IPS-11a (cell line): ENCODE data around the gene WASF3.

Experiments used
- H3K4me3 ChIP-seq: one replicate; pipeline ENCODE4 v1.5.1; 2013; ENCODE audit warnings: low read depth, low read length, control low read depth

WASF3 gene

DNA sequence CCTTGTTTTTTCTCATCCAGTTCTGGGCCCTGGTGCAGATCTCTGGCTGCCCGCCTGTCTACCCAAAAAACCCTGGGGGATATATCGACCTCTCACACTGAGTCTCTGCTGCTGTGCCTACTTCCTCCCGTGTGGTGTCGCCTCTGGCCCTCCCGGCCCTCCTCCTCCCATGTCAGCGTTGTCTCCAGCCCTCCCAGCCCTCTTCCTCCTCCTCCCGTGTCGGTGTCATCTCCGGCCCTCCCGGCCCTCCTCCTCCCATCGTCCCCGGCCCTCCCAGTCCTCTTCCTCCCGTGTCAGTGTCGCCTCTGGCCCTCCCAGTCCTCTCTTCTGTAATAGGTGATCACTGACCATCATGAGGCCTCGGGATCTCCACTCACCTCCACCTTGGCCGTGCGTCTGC is 121.3 kb downstream of the WASF3 start:
- H3K4me3 ChIP-seq, result no peak overlapping the region

DNA sequence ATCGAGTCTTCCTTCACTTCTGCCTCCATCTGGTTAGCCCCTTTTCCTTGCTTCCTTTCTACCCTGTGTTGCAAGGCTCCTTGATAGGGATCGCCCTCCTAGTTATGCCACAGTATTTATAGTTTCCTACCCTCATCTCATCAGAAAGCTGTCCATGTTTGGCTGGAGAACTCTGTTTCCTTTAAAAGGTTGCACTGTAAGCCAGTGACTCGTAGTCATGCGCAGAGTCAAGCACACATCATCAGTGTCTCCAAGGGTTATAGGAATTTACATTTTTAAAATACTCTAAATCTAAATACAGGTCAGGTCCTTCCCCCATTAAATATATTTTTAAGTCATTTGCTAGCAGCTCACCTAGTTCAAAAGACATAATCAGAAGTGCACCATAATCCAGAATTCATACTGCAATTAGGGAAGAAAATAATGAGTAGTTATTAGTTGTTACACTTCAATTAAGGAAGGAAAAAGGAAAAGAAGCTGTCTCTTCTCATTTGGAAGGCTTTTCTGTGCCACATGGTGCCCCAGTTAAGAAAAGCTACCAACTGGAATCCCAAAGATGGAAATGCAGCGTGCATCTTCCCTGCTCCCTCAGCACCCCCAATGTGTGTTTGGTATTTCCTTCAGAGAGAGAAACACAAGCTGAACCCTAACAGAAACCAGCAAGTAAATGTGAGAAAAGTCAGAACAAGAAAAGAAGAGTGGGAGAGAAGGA is 122.1 kb downstream of the WASF3 start:
- H3K4me3 ChIP-seq, result no peak overlapping the region

DNA sequence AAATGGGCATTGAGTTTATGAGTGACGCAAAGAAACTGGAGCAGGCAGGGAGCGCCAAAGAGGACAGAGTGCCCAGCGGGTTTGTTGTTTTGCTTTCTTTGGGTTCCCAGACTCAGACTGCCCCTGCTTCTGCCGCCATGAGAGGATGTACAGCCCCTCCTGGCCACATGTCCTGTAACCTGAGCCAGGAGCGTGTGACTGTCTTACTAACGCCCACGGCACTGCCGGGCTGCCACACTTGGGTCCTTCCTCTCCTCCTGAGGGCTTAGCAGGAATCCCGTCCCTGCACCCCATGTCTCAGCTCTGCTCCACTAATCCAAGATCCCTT is 122.6 kb downstream of the WASF3 start:
- no peak overlapping the region for H3K4me3 ChIP-seq

DNA sequence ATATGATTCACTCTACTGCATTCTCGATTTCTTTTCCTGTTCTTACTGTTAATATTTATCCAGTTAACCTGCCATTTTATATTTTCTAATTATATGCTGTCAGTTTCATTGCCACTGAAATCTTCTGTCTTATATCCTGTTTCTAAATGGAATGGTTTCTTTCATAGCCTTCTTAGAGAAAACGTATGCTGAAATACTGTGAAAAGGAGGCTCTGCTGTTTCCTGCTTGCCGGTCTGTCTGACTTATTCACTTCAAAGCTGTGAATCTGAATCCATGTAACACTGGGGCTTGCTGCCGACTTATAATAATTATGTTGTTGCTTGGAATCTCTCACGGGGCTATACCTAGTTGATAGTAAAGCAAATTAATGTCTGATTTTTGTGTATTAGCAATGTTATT is 123.1 kb downstream of the WASF3 start:
- no peak overlapping the region for H3K4me3 ChIP-seq

DNA sequence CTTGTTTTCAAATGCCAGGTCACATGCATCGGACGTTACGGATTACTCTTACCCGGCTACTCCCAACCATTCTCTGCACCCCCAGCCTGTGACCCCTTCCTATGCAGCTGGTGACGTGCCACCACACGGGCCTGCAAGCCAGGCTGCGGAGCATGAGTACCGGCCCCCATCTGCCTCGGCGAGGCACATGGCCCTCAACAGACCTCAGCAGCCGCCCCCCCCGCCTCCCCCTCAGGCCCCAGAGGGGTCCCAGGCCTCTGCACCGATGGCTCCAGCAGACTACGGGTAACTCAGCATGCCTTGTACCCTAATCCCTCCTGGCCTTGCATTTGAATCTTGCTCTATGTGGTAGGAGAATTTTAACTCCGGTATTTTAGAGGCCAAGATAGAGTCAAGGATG is 123.6 kb downstream of the WASF3 start:
- no peak overlapping the region for H3K4me3 ChIP-seq

DNA sequence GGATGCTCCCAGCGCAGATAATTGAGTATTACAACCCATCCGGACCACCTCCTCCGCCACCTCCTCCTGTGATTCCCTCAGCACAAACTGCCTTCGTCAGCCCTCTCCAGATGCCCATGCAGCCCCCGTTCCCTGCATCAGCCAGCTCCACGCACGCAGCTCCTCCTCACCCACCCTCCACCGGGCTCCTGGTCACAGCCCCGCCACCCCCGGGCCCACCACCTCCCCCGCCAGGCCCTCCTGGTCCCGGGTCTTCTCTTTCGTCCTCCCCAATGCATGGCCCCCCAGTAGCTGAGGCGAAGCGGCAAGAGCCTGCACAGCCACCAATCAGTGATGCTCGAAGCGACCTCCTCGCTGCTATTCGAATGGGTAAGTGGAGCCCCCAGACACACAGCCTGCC is 125.1 kb downstream of the WASF3 start:
- H3K4me3 ChIP-seq, result no peak overlapping the region

DNA sequence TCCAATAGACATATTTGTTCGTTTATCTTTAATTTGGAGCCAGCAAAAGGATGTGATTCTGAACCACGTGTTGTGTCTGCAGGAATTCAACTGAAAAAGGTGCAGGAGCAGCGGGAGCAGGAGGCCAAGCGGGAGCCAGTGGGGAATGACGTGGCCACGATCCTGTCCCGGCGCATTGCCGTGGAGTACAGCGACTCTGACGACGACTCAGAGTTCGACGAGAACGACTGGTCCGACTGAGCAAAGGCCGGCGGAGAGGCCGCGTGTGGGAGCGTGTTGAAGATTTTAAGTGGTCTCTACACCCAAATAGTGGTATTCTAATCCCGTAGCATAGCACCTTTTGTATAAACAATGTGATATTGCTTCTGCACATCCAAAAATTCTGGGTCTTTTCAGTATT is 128.1 kb downstream of the WASF3 start:
- H3K4me3 ChIP-seq, result no peak overlapping the region

DNA sequence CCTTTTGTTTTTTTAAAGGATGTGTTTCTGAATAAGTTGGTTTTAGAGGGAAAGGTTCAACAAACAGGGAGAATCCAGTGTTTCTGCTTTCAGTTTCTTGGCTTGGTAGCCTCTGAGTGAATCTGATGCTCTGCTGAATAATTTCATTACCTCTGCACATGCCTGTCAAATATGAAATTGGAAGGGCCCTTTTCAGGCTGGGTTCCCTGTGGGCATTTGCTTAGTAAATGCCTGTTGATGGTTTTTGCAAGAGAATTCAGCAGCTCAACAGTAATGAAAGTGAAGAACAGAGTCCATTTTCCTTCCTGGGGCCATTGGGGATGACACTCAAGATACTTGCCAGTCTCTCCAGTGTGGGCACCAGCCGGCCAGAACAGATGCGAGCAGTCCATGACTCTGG is 128.8 kb downstream of the WASF3 start:
- no peak overlapping the region for H3K4me3 ChIP-seq

DNA sequence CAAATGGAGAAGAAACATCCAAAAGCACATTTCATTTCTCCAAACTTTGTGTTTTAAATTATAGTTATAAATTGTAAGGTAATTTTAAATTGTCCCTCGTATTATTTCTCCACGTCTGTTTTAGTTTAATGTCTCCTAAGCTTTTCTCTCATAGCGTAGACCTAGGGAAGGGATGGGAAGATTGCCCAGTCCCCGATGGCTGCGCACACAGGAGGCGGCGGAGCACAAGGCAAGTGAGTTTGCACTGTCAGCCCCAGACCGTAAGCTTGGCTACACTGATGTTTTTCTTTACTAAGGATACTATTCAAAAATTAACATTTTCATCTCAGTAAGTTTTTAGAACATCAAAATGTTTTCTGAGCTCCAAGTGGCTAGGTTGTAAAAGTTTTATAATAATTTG is 130.8 kb downstream of the WASF3 start:
- no peak overlapping the region for H3K4me3 ChIP-seq

DNA sequence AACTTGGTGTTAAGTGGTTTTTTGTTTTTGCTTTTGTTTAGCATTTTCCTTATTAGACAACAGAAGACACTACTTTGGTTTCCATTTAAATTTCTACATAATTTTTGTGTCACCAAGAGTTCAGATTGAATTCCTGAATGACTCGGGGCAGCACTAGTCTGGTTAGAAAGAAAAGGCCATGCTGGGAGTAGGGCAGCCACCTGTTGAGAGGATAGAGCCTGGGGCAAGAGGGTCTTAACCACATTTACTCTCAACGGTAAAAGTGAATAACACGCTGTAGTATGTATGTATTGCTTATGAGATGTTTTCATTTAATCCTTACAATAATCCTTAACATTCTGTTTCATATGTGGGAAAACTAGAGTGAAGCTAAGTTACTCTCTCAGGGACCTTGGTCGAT is 131.5 kb downstream of the WASF3 start:
- H3K4me3 ChIP-seq, result no peak overlapping the region

DNA sequence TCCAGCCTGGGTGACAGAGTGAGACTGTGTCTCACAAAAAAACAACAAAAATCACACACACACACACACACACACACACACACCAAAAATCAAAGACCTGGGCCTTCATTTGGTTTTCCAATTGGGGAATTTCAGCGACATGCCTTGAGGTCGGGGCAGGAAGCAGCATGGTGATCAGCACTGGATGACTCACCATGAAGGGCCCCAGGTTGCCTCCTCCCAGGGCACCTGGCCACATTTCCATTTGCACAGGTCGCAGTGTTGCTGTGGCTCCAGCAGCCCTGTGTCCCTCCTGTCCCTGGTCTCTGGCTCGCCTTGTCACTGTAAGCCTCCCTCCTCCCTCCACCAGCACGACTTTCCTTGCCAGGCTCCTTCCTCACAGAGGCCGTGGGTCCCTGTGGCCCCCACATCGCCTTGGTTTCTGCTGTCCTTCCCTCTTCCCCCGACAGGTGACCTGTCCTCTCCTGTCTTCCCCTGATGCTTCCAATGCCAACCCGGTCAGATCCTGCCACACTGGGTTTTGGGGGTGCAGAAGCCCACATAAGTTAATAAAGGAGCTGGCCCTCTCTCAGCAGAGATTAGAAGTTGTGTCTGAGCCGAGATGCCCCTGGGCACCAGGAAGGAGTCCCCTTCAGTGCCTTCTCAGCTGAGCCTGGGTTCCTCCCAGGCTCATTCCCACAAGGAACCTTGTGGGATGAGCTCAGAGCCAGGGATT is 136.4 kb downstream of the WASF3 start:
- no peak overlapping the region for H3K4me3 ChIP-seq

DNA sequence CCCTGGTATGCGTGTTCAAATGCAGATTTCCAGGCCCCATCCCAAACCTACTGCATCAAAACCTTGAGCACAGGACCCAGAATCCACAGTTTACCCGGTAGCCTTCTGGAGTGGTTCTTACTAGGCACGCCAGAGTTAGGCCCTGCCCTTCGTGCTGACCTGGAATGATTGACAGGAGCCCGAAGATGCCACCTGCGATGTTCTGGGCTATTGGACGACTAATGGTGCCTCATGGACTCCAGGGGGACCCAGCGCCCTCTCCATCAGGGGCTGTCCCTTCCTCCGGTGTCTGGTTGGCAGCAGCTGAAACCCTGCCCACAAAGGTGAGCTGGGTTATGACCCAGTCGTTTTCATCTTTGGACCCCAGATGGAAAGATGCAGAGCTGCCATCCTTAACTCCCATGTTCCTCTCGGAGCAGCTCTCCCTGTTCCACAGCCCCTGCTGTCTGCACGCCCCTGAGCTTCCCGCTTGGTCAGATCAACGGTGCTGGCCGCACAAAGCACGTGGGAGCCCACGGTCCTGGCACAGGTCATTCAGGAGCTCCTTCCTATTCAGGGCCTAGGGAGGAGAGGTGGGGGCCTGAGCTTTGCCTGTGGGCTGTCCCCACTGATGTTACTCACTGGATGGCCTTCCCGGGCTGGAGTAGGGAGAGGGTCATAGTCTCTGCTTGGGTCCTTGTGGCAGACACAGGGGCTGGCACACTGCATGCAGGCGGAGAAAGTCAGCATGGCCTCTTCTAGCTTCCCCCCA is 137.3 kb downstream of the WASF3 start:
- H3K4me3 ChIP-seq, result no peak overlapping the region

DNA sequence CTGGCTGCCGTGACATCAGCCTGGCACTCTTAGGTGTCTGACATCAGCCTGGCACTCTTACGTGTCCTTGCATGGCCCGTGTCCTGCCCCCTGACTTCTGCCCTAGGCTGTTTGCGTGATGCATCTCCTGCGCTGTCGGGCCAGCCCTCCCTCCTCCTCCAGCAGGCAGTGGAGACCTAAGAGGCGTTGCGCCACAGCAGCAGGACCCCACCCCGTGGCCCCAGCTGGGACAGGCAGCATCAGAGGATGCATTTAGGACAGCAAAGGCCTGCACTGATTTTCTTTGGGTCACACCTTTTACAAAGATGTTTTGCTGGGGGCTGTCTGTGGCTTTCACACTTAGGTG is 137.8 kb downstream of the WASF3 start:
- H3K4me3 ChIP-seq, result no peak overlapping the region

DNA sequence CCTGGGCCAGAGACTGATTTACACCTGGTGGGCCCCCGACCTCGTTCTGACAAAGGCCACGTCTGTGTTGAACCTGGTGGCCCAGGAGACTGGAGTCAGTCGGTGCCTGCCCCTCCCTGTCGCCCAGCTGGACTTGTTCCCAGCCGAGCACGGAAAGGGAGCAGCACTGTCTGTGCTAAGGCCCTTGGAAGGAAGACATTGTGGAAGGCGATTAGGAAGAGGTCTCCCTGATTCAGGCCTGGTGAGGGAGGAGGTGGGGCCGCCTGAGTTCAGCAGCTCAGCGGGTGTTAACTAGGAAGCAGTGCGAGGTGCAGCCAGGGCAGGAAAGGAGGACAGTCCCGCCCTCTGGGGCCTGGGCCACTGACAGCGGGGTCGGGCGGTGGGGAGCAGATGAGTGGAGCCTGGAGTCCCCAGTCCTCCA is 138.4 kb downstream of the WASF3 start:
- H3K4me3 ChIP-seq, result no peak overlapping the region

DNA sequence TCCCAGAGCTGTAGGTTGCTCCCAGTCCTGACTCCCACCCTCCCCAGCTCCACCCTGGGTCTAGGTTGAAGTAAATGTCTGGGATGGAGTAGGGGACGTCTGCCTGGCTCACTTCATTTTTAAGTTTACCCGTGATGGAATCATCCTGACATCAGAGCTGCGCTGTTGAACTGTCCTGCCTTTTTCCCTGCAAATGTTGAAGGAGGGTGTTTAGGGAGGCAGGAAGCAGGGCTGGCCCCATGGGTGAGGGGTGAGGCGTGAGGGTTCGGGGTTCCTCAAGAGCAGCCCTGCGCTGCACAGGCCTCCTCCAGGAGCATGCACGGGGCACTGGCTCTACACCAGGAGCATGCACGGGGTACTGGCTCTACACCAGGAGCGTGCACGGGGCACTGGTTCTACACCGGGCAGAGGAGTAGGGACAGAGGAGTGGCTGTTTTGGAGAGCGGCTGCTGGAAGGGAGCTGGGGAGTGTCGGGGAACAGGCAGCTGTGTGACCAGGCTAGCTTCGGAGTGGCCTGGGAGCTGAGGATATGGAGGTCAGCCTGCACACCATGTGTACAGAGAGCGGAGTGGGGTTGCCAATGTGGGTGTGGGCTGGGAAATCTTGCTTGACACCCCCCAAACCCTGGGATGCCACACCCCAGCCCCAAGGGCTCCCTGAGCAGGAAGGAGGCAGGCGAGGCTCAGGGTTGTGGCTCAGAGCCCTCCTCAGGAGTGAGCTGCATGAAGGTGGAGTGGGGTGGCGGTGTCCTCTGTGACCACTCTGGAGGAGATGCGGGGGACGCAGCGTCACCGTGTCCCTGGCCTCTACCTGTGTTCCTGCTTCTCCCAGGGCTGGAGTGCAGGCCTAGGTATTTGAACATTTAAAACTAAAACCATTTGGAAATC is 139.8 kb downstream of the WASF3 start:
- H3K4me3 ChIP-seq, result no peak overlapping the region

DNA sequence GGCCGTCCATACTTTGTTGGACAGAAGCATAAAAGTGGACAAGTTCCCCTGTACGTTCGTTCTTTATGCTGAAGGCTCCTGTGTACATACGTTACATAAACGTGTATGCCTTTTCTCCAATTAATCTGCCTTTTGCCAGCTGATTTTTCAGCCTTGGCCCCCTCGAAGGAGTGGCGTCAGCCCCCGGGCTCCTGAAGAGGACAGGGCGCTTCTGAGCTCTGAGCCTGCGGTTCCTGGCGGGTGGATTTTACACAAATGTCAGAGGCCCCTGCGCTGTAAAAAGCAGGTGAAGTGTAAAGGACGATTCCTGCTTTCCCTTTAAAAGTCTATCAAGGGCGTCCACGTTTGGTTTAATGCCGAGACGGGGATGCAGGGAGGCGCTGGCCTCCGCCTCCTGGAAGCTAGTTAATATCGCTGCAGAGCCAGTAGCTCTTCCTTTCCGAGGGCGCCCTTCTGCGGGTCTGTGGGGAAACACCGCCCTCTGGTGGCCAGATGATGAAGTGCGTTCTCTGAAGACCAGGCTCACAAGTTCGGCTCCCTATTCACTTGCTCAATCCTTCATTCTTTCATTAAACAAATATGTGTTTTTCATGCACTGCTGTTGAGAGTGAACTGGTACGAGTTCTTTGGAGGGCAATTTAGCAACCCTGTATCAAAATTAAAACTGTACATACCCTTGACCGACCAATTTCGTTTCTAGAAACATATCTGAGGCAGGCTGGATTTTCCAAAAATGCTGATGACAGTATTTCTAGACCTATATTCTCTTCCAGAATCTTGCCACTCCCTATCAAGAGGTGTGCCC is 141.1 kb downstream of the WASF3 start:
- H3K4me3 ChIP-seq, result no peak overlapping the region

DNA sequence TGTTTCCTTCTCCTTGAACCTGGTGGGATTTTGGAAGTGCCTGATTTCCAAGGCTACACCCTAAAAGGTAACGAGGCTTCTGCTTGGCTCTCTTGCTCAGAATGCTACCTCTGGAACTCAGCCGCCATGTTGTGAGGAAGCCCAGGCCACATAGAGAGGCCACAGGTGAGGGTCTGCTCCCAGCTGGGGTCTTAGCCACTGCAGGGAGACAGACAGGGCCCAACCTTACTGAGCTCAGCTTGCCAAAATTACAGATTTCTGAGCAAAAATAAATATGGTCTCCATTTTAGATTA is 141.7 kb downstream of the WASF3 start:
- H3K4me3 ChIP-seq, result no peak overlapping the region

DNA sequence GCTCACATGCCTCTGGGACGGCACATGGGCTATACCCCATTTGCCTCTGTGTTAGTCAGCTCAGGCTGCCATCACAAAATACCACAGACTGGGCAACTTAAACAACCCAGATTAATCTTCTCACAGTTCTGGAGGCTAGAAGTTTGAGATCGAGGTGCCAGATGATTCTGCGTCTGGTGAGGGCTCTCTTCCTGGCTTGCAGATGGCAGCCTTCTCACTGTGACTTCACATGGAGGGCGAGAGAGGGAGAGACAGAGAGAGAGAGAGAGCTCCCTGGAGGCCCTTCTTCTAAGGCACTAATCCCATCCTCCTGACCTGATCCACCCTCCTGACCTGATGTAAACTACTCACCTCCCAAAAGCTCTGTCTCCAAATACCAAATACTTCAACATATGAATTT is 148.1 kb downstream of the WASF3 start:
- H3K4me3 ChIP-seq, result no peak overlapping the region

DNA sequence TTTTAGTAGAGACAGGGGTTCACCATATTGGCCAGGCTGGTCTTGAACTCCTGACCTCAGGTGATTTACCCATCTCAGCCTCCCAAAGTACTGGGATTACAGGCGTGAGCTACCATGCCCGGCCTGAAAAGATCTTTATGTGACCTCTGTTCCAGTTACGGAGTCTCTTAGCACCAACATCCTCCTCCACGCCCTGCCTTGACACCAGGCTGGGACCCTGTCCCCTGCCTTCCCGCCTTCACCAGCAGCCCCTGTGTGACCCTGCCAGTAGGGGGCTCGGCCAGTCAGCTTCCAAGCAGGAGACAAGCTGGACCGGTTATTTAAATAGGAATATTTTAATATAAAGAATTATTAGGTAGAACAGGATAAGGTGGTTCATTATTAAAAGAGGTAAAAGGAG is 148.9 kb downstream of the WASF3 start:
- no peak overlapping the region for H3K4me3 ChIP-seq

DNA sequence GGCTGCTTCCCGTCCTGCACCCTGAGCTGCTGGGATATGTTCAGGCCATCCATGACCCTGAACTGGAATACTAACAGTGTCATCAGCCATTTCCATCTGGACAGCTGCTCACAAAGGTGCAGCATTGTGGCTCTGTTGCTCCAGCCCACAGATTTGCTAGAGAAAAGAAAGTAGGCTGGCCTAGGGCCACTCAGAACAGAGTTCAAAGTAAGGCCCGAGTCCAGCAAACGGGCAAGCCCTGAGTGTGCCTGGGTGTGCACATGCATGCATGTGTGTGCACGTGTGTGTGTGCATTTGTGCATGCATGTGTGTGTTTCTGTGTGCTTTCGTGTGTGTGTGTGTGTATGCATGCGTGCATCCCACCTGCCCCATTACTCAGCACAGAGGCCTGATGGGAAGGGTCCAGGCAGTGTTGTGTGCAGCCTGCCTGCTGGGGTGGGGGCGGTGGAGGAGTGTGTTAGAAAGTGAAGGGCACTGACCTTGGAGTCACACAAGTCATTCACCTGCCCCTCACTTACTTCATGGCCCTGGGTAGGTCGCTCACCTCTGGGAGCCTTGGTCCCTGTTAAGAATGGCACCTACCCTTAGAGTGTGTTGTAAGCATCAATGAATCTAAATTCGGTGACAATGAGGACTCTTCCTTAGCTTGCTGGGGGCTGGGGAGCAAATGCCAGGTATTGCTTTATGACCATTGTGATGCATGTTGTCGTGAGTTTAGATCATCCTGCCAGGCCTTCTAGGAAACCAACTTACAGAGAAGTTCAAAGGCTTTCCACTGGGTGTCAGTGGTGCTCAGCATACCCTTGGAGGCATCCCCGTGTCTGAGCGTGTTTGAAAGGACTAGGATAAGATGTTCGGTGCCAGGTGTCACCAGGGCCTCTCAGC is 149.9 kb downstream of the WASF3 start:
- H3K4me3 ChIP-seq, result no peak overlapping the region
